ENCODE data around the gene TRIM15. TPM values are rescaled to one million over a fixed set of nuclear protein-coding genes. Genes with fewer than 3 reads are reported as not detected.
A peak's percentile ranks its signal among the peaks of the same experiment; 100 is the strongest.

Gene TRIM15
- total and polyA plus RNA-seq, 9 of the 15 experiments (the other 6 are each of a cell fraction or from before 2014, with no cell fraction given) = 0.06 to 2.6 (median 0.83) TPM

DNA sequence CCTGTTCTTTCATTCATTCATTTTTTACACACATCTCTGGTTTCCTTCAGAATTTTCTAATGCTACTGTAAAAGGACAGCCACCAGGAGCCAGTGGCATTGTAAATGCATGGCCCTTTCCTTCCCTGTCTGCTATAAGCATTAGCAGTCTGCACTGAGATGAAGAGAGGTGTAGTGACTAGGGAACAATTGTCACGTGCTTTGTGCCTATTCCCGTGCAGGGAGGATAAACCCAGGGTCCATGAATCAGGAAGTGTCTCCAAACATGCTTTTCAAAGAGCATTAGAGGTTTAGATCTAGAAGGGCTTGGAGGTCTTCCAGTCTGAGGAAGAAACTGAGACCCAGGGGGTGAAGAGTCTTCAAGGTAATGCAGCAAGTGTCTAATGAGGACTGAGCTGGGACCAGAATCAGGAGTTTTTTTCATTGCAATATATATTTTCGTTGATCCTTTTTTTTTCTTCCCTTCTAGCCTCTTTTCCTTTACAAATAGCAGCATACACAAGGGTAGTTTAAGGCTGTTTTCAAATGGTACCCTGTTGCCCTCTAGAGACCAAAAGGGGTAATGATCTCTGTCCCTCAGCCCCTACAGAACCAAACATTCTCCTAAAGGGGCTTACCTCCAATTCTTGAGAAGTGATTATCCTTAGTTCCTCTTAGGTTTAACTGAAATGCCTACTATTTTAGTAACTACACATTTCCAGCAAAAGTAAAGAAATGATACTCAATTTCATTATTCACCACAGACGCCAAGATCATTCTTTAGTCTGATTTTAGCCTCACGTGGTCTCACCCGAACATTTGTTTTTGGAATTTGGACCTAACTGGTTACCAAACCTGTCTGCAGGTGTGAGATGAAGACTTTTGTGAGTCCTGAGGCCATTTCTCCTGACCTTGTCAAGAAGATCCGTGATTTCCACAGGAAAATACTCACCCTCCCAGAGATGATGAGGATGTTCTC is 6.6 kb downstream of the TRIM15 start (continued):
- TF ChIP-seq, protein P1, sequence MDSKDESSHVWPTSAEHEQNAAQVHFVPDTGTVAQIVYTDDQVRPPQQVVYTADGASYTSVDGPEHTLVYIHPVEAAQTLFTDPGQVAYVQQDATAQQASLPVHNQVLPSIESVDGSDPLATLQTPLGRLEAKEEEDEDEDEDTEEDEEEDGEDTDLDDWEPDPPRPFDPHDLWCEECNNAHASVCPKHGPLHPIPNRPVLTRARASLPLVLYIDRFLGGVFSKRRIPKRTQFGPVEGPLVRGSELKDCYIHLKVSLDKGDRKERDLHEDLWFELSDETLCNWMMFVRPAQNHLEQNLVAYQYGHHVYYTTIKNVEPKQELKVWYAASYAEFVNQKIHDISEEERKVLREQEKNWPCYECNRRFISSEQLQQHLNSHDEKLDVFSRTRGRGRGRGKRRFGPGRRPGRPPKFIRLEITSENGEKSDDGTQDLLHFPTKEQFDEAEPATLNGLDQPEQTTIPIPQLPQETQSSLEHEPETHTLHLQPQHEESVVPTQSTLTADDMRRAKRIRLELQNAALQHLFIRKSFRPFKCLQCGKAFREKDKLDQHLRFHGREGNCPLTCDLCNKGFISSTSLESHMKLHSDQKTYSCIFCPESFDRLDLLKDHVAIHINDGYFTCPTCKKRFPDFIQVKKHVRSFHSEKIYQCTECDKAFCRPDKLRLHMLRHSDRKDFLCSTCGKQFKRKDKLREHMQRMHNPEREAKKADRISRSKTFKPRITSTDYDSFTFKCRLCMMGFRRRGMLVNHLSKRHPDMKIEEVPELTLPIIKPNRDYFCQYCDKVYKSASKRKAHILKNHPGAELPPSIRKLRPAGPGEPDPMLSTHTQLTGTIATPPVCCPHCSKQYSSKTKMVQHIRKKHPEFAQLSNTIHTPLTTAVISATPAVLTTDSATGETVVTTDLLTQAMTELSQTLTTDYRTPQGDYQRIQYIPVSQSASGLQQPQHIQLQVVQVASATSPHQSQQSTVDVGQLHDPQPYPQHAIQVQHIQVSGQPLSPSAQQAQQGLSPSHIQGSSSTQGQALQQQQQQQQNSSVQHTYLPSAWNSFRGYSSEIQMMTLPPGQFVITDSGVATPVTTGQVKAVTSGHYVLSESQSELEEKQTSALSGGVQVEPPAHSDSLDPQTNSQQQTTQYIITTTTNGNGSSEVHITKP (IDR thresholded peaks at IDR 0.05; ENCODE audit: partially characterized antibody) = peak; percentile 5
- TF ChIP-seq, protein P2, sequence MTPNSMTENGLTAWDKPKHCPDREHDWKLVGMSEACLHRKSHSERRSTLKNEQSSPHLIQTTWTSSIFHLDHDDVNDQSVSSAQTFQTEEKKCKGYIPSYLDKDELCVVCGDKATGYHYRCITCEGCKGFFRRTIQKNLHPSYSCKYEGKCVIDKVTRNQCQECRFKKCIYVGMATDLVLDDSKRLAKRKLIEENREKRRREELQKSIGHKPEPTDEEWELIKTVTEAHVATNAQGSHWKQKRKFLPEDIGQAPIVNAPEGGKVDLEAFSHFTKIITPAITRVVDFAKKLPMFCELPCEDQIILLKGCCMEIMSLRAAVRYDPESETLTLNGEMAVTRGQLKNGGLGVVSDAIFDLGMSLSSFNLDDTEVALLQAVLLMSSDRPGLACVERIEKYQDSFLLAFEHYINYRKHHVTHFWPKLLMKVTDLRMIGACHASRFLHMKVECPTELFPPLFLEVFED (CRISPR knock-in tag; conservative IDR thresholded peaks at IDR 0.05) = no peak
- no peak for TF ChIP-seq NRF1 (conservative IDR thresholded peaks at IDR 0.05 in 1 of 2, IDR thresholded peaks at IDR 0.05 in 1 of 2)
- TF ChIP-seq, protein P3, sequence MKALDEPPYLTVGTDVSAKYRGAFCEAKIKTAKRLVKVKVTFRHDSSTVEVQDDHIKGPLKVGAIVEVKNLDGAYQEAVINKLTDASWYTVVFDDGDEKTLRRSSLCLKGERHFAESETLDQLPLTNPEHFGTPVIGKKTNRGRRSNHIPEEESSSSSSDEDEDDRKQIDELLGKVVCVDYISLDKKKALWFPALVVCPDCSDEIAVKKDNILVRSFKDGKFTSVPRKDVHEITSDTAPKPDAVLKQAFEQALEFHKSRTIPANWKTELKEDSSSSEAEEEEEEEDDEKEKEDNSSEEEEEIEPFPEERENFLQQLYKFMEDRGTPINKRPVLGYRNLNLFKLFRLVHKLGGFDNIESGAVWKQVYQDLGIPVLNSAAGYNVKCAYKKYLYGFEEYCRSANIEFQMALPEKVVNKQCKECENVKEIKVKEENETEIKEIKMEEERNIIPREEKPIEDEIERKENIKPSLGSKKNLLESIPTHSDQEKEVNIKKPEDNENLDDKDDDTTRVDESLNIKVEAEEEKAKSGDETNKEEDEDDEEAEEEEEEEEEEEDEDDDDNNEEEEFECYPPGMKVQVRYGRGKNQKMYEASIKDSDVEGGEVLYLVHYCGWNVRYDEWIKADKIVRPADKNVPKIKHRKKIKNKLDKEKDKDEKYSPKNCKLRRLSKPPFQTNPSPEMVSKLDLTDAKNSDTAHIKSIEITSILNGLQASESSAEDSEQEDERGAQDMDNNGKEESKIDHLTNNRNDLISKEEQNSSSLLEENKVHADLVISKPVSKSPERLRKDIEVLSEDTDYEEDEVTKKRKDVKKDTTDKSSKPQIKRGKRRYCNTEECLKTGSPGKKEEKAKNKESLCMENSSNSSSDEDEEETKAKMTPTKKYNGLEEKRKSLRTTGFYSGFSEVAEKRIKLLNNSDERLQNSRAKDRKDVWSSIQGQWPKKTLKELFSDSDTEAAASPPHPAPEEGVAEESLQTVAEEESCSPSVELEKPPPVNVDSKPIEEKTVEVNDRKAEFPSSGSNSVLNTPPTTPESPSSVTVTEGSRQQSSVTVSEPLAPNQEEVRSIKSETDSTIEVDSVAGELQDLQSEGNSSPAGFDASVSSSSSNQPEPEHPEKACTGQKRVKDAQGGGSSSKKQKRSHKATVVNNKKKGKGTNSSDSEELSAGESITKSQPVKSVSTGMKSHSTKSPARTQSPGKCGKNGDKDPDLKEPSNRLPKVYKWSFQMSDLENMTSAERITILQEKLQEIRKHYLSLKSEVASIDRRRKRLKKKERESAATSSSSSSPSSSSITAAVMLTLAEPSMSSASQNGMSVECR (CRISPR knock-in tag; IDR thresholded peaks at IDR 0.05) = no peak
- TF ChIP-seq HMG20B (CRISPR knock-in tag; IDR thresholded peaks at IDR 0.05) = no peak
- no peak for TF ChIP-seq SNIP1 (IDR thresholded peaks at IDR 0.05; ENCODE audit: low read depth)
- no peak for TF ChIP-seq NR2F6 (CRISPR knock-in tag; IDR thresholded peaks at IDR 0.05)
- TF ChIP-seq, protein P4, sequence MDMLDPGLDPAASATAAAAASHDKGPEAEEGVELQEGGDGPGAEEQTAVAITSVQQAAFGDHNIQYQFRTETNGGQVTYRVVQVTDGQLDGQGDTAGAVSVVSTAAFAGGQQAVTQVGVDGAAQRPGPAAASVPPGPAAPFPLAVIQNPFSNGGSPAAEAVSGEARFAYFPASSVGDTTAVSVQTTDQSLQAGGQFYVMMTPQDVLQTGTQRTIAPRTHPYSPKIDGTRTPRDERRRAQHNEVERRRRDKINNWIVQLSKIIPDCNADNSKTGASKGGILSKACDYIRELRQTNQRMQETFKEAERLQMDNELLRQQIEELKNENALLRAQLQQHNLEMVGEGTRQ (CRISPR knock-in tag; IDR thresholded peaks at IDR 0.05) = 0 out of 2 replicates have a peak, but pooled peaks have one; percentile 5
- no peak for TF ChIP-seq NR2C1 (IDR thresholded peaks at IDR 0.05)
- no peak for TF ChIP-seq NR2C1 (tag; IDR thresholded peaks at IDR 0.05)
- no peak for TF ChIP-seq MEF2D (tag; conservative IDR thresholded peaks at IDR 0.05; ENCODE audit: low read depth)
- no peak for TF ChIP-seq SIN3A (IDR thresholded peaks at IDR 0.05; ENCODE audit: borderline replicate concordance in 2 of 2, control insufficient read depth in 1 of 2, low read depth in 2 of 2, low read length in 2 of 2)
- TF ChIP-seq, protein P5, sequence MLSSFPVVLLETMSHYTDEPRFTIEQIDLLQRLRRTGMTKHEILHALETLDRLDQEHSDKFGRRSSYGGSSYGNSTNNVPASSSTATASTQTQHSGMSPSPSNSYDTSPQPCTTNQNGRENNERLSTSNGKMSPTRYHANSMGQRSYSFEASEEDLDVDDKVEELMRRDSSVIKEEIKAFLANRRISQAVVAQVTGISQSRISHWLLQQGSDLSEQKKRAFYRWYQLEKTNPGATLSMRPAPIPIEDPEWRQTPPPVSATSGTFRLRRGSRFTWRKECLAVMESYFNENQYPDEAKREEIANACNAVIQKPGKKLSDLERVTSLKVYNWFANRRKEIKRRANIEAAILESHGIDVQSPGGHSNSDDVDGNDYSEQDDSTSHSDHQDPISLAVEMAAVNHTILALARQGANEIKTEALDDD (IDR thresholded peaks at IDR 0.05) = no peak
- TF ChIP-seq SUPT5H (IDR thresholded peaks at IDR 0.05) = no peak
- TF ChIP-seq SMARCA4 (IDR thresholded peaks at IDR 0.05) = no peak

All from K562 (cell line).